ENCODE measurements around the gene CEP152. TPM values are rescaled to one million over a fixed set of nuclear protein-coding genes. Genes with fewer than 3 reads are reported as not detected.

The CEP152 gene
- total RNA-seq, 4 donors from 2014 or later: 4.0 to 7.1 (median 6.3) TPM

- Histone ChIP-seq H3K27me3 (no peaks in the 10 kb centered on the region), H3K4me1 (peaks cover 5% of the 10 kb centered on the region), H3K36me3 (no peaks in the 10 kb centered on the region), H3K9me3 (no peaks in the 10 kb centered on the region), H3K27ac (no peak overlapping the region), H3K4me3 (no peak overlapping the region)
- no peak for DNase-seq (ENCODE audit: low spot score in 2 of 2)
- TF ChIP-seq EP300 (IDR thresholded peaks at IDR 0.05) (no peak), POLR2A (IDR thresholded peaks at IDR 0.05) (no peak), POLR2AphosphoS5 (IDR thresholded peaks at IDR 0.05) (no peak)
- TF ChIP-seq, protein P1, sequence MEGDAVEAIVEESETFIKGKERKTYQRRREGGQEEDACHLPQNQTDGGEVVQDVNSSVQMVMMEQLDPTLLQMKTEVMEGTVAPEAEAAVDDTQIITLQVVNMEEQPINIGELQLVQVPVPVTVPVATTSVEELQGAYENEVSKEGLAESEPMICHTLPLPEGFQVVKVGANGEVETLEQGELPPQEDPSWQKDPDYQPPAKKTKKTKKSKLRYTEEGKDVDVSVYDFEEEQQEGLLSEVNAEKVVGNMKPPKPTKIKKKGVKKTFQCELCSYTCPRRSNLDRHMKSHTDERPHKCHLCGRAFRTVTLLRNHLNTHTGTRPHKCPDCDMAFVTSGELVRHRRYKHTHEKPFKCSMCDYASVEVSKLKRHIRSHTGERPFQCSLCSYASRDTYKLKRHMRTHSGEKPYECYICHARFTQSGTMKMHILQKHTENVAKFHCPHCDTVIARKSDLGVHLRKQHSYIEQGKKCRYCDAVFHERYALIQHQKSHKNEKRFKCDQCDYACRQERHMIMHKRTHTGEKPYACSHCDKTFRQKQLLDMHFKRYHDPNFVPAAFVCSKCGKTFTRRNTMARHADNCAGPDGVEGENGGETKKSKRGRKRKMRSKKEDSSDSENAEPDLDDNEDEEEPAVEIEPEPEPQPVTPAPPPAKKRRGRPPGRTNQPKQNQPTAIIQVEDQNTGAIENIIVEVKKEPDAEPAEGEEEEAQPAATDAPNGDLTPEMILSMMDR (IDR thresholded peaks at IDR 0.05): no peak
Measured at GRCh38 chr15:48833526-48834239, 22.8 kb upstream of the CEP152 start.

GRCh38 chr15:48832648-48833047, 21.8 kb upstream of the CEP152 start:
- peaks cover 5% of the 10 kb centered on the region for H3K4me1 ChIP-seq
- H3K27me3 ChIP-seq: no peaks in the 10 kb centered on the region
- no peaks in the 10 kb centered on the region for H3K36me3 ChIP-seq
- no peak overlapping the region for H3K4me3 ChIP-seq
- no peak for DNase-seq (ENCODE audit: low spot score in 2 of 2)
- TF ChIP-seq, protein P1 (IDR thresholded peaks at IDR 0.05): no peak
- TF ChIP-seq POLR2A (IDR thresholded peaks at IDR 0.05) (no peak), EP300 (IDR thresholded peaks at IDR 0.05) (no peak), POLR2AphosphoS5 (IDR thresholded peaks at IDR 0.05) (no peak)
- H3K27ac ChIP-seq: no peak overlapping the region
- H3K9me3 ChIP-seq: no peaks in the 10 kb centered on the region

DNA sequence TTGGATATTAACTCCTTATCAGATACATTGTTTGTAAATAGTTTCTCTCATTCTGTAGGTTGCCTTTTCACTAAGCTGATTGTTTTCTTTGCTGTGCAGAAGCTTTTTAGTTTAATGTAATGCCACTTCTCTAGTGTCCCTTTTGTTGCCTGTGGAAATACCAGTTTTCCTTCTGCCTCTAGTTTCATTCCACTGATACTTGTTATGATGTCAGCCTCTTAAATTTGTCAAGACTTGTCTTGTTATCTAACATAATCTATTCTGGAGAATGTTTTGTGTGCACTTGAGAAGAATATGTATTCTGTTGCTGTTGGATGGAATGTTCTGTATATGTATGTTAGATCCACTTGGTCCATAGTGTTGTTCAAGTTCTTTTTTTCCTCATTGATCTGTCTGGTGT, 18.0 kb upstream of the CEP152 start:
- no peak for TF ChIP-seq POLR2A (IDR thresholded peaks at IDR 0.05)
- no peak for TF ChIP-seq POLR2AphosphoS5 (IDR thresholded peaks at IDR 0.05)
- TF ChIP-seq, protein P1 (IDR thresholded peaks at IDR 0.05): no peak
- no peak for TF ChIP-seq EP300 (IDR thresholded peaks at IDR 0.05)
- no peak for DNase-seq (ENCODE audit: low spot score in 2 of 2)

DNA sequence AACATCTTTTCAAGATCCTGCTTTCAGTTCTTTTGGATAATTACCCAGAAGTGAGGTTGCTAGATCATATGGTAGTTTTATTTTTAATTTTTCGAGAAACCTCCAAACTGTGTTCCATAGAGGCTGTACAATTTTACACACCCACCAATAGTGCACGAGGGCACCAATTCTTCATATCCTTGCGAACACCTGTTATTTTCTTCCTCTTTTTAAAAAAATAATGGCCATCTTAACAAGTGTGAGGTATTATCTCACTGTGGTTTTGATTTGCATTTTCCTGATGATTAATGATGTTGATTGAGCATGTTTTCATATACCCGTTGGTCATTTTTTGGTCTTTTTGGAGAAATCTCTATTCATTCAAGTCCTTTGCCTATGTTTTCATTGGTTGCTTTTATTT, 17.6 kb upstream of the CEP152 start:
- no peak for DNase-seq (ENCODE audit: low spot score in 2 of 2)
- no peaks in the 10 kb centered on the region for H3K9me3 ChIP-seq
- no peaks in the 10 kb centered on the region for H3K36me3 ChIP-seq
- no peak overlapping the region for H3K27ac ChIP-seq
- no peaks in the 10 kb centered on the region for H3K27me3 ChIP-seq
- H3K4me1 ChIP-seq: peaks cover 5% of the 10 kb centered on the region
- TF ChIP-seq POLR2AphosphoS5 (IDR thresholded peaks at IDR 0.05) (no peak), EP300 (IDR thresholded peaks at IDR 0.05) (no peak), POLR2A (IDR thresholded peaks at IDR 0.05) (no peak)
- TF ChIP-seq, protein P1 (IDR thresholded peaks at IDR 0.05): no peak
- H3K4me3 ChIP-seq: no peak overlapping the region
- 63% methylated on average over 4 of the region's 4 CpGs for WGBS

More for the DNA sequence above, 18.0 kb upstream of the CEP152 start:
- Histone ChIP-seq H3K4me1 (peaks cover 5% of the 10 kb centered on the region), H3K36me3 (no peaks in the 10 kb centered on the region), H3K9me3 (no peaks in the 10 kb centered on the region), H3K27ac (no peak overlapping the region), H3K4me3 (no peak overlapping the region), H3K27me3 (no peaks in the 10 kb centered on the region)

DNA sequence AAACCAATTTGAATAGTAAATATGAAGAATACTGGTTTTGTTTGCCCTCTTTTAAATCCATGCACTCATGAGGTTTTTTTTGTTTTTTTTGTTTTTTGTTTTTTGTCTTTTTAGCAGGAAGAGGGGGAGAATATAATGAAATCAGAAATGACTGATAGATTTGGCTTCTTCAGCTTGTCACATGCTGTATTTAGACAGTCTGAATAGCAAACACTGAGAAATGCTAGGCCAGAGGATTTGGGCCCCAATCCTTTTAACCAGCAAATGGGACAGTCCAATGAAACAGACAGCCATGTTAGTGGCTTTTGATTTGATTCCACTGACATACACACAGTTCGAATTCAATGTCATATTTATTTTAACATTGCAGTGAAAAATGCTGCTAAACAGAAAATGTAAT, 14.2 kb upstream of the CEP152 start:
- DNase-seq (ENCODE audit: low spot score in 2 of 2): no peak
- Histone ChIP-seq H3K9me3 (no peaks in the 10 kb centered on the region), H3K36me3 (no peaks in the 10 kb centered on the region), H3K4me3 (no peak overlapping the region), H3K4me1 (peaks cover 5% of the 10 kb centered on the region), H3K27ac (no peak overlapping the region), H3K27me3 (no peaks in the 10 kb centered on the region)
- TF ChIP-seq EP300 (IDR thresholded peaks at IDR 0.05) (no peak), POLR2A (IDR thresholded peaks at IDR 0.05) (no peak), POLR2AphosphoS5 (IDR thresholded peaks at IDR 0.05) (no peak)
- TF ChIP-seq, protein P1 (IDR thresholded peaks at IDR 0.05): no peak
- WGBS: 96% methylated on average over 1 of the region's 1 CpG

Data from suprapubic skin (tissue), 4 donors.